Measurements from ENCODE around the gene ADAM12. TPM values are rescaled to one million over a fixed set of nuclear protein-coding genes. Genes with fewer than 3 reads are reported as not detected.

The ADAM12 gene
- total and polyA plus RNA-seq, 9 of the 15 experiments (the other 6 are each of a cell fraction or from before 2014, with no cell fraction given): not detected

DNA sequence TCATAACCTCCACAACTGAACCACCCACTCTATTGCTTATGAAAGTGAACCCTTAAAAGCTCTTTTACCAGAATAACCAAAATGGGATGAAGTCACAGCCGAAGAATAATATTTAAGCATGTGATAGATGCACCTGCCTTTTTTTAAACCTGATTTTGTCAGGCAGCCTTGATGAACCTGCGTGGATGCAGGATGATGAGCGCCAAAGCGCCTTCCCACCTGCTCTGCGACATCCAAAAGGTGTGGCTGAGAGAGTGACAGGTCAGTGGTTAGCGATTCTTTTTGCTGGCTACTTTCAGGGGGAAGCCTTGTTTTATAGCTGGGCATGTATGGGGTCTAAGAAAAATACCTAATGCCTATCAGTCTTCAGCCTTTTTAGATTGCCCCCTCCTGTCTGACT lies 334.1 kb downstream of the ADAM12 start (continued):
- no peak for TF ChIP-seq ESRRA (IDR thresholded peaks at IDR 0.05; ENCODE audit: borderline replicate concordance, low read depth)
- TF ChIP-seq, protein P1, sequence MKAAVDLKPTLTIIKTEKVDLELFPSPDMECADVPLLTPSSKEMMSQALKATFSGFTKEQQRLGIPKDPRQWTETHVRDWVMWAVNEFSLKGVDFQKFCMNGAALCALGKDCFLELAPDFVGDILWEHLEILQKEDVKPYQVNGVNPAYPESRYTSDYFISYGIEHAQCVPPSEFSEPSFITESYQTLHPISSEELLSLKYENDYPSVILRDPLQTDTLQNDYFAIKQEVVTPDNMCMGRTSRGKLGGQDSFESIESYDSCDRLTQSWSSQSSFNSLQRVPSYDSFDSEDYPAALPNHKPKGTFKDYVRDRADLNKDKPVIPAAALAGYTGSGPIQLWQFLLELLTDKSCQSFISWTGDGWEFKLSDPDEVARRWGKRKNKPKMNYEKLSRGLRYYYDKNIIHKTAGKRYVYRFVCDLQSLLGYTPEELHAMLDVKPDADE (conservative IDR thresholded peaks at IDR 0.05; ENCODE audit: control insufficient read depth, low read depth, low read length): no peak
- no peak for TF ChIP-seq ZNF175 (CRISPR knock-in tag; IDR thresholded peaks at IDR 0.05; ENCODE audit: low read depth)
- no peak for TF ChIP-seq PML (IDR thresholded peaks at IDR 0.05; ENCODE audit: low read length)

GRCh38 chr10:126052171-126052570 lies 336.1 kb downstream of the ADAM12 start:
- DNase-seq (ENCODE audit: extremely low read depth in 1 of 4, low spot score in 3 of 4): no peak
- Histone ChIP-seq H3K9me3 (replicated peaks; ENCODE audit: control insufficient read depth, insufficient read depth, low read depth, low read length) (no peaks in the 10 kb centered on the region), H3K9ac (ENCODE audit: insufficient read depth in 1 of 2, low read depth in 2 of 2, low read length in 2 of 2) (no peak overlapping the region), H4K20me1 (replicated peaks; ENCODE audit: control insufficient read depth, insufficient read depth, low read length) (no peaks in the 10 kb centered on the region), H3K4me1 (replicated peaks in 1 of 2; ENCODE audit: control insufficient read depth in 2 of 2, insufficient read depth in 2 of 2, low read length in 2 of 2) (no peaks in the 10 kb centered on the region), H2AFZ (ENCODE audit: low read depth, low read length) (no peak overlapping the region), H3K9me1 (ENCODE audit: control insufficient read depth, insufficient read depth, low read length) (no peaks in the 10 kb centered on the region), H3K4me2 (ENCODE audit: insufficient read depth, low read length) (no peak overlapping the region), H3K27ac (ENCODE audit: extremely low read depth, low read depth, low read length) (no peak overlapping the region), H3K4me3 (no peak overlapping the region), H3K27me3 (ENCODE audit: control insufficient read depth in 2 of 2, insufficient read depth in 2 of 2, low read length in 2 of 2) (peaks cover 0 to 5% of the 10 kb centered on the region in 2 experiments; a peak in 1 of 5 replicates), H3K79me2 (ENCODE audit: control insufficient read depth, insufficient read depth, low read length) (no peaks in the 10 kb centered on the region), H3K36me3 (ENCODE audit: control insufficient read depth, insufficient read depth, low read length) (no peaks in the 10 kb centered on the region)
- TF ChIP-seq PHTF2 (CRISPR knock-in tag; IDR thresholded peaks at IDR 0.05): no peak
- no peak for TF ChIP-seq RHOXF2B (CRISPR knock-in tag; conservative IDR thresholded peaks at IDR 0.05)
- no peak for ATAC-seq
- POLR2A ChIA-PET: no interaction called here
- FAIRE-seq: no peak
- in situ Hi-C loops (cut with MboI): no loop called here
- WGBS (ENCODE audit: insufficient coverage, low coverage, missing lambda C conversion rate): 0% methylated on average over 2 of the region's 2 CpGs
- BruUV-seq (replicated peaks): no TSS peak
- CTCF ChIA-PET (ENCODE audit: low intra/inter-chr PET ratio): no interaction called here
- intact Hi-C loops (cut with micrococcal nuclease): no loop called here

All from K562 (cell line).